HepG2 (cell line): ENCODE data around the gene SLC28A1. TPM values are rescaled to one million over a fixed set of nuclear protein-coding genes. Genes with fewer than 3 reads are reported as not detected.

Experiments
- MIER2 ChIP-seq: IDR thresholded peaks from 2 replicates; pipeline ENCODE4 v1.6.1; 2016; ENCODE audit warnings: missing biosample characterization, missing genetic modification reagents
- POLR2AphosphoS2 ChIP-seq: IDR thresholded peaks from 2 replicates; pipeline ENCODE4 v1.6.1; 2011; ENCODE audit warnings: low read depth, low read length, improper control_type of control experiment
- RARG ChIP-seq: sonication (generic); formaldehyde crosslinking; IDR thresholded peaks from 2 replicates; pipeline ENCODE4 v1.4.0; 2020; ENCODE audit warnings: low read depth, mild to moderate bottlenecking, missing genetic modification reagents
- RBFOX2 ChIP-seq: fragments of 200-400 bp; formaldehyde crosslinking; IDR thresholded peaks from 2 replicates; pipeline ENCODE4 v1.6.1; 2017; ENCODE audit warnings: low read depth, mild to moderate bottlenecking, low read length
- SMAD9 ChIP-seq: sonication (generic); formaldehyde crosslinking; IDR thresholded peaks from 2 replicates; pipeline ENCODE4 v1.5.1; 2020; ENCODE audit warnings: mild to moderate bottlenecking, missing genetic modification reagents
- ZEB1 ChIP-seq: IDR thresholded peaks from 2 replicates; pipeline ENCODE4 v1.6.1; 2012; ENCODE audit warnings: mild to moderate bottlenecking, low read depth, inconsistent platforms; ENCODE audit not compliant: insufficient replicate concordance
- ZNF44 ChIP-seq: sonication (generic); formaldehyde crosslinking; IDR thresholded peaks from 2 replicates; pipeline ENCODE4 v1.5.1; 2020; ENCODE audit warnings: mild to moderate bottlenecking, missing genetic modification reagents
- ZNF672 ChIP-seq: sonication (generic); formaldehyde crosslinking; IDR thresholded peaks from 2 replicates; pipeline ENCODE4 v1.8.1; 2022; ENCODE audit warnings: missing genetic modification reagents
- ZNF841 ChIP-seq: sonication (generic); formaldehyde crosslinking; IDR thresholded peaks from 2 replicates; pipeline ENCODE4 v1.8.1; 2023; ENCODE audit warnings: missing genetic modification reagents, borderline replicate concordance
- polyA plus RNA-seq, 8 experiments: library from polyadenylated mRNA; depleted of rRNA in 3 of 8; stranded (reverse) in 7 of 8; unstranded in 1 of 8; fragments of >200 nt; fragmentation: Illumina TruSeq in 4 of 8; extraction: Trizol in 4 of 8; gene quantifications; 2 replicates each; pipeline versions ENCODE4 v1.2.1 to v1.2.3, GENCODE V29; 2011 to 2016; ENCODE audit warnings: low read depth in 4 of 8, missing spikeins in 1 of 8, mixed read lengths in 1 of 8; ENCODE audit not compliant: insufficient read depth in 1 of 8
- total RNA-seq, 5 experiments: library from RNA; depleted of rRNA; stranded (reverse); fragments of >200 nt; fragmentation: Illumina TruSeq; extraction: Trizol; gene quantifications; 2 replicates each; pipeline ENCODE4 v1.2.3, GENCODE V29; 2016; ENCODE audit warnings: low read depth in 1 of 5
- TF ChIP-seq, protein P1 (sequence below): sonication (generic); formaldehyde crosslinking; conservative IDR thresholded peaks from 2 replicates; pipeline ENCODE4 v1.5.0; 2020; ENCODE audit warnings: missing genetic modification reagents
- TF ChIP-seq, protein P2 (sequence below): sonication (generic); formaldehyde crosslinking; IDR thresholded peaks from 2 replicates; pipeline ENCODE4 v1.4.0; 2020; ENCODE audit warnings: missing genetic modification reagents, borderline replicate concordance
- TF ChIP-seq, protein P3 (sequence below): sonication (generic); formaldehyde crosslinking; IDR thresholded peaks from 2 replicates; pipeline ENCODE4 v1.4.0; 2020; ENCODE audit warnings: mild to moderate bottlenecking, missing genetic modification reagents
- TF ChIP-seq, protein P4 (sequence below), 2 experiments: fragments of 450-650 bp in 1 of 2; sonication (generic) in 1 of 2; formaldehyde crosslinking in 1 of 2; IDR thresholded peaks; 2 replicates each; pipeline versions ENCODE4 v1.6.1 to v1.8.0; 2016 to 2022; ENCODE audit warnings: antibody characterized with exemption in 1 of 2, mild to moderate bottlenecking in 1 of 2, missing genetic modification reagents in 1 of 2

SLC28A1 gene
- total and polyA plus RNA-seq, 2 of the 13 experiments (the other 11 are each of a cell fraction or from before 2014, with no cell fraction given), result 0.31 to 5.8 TPM

DNA sequence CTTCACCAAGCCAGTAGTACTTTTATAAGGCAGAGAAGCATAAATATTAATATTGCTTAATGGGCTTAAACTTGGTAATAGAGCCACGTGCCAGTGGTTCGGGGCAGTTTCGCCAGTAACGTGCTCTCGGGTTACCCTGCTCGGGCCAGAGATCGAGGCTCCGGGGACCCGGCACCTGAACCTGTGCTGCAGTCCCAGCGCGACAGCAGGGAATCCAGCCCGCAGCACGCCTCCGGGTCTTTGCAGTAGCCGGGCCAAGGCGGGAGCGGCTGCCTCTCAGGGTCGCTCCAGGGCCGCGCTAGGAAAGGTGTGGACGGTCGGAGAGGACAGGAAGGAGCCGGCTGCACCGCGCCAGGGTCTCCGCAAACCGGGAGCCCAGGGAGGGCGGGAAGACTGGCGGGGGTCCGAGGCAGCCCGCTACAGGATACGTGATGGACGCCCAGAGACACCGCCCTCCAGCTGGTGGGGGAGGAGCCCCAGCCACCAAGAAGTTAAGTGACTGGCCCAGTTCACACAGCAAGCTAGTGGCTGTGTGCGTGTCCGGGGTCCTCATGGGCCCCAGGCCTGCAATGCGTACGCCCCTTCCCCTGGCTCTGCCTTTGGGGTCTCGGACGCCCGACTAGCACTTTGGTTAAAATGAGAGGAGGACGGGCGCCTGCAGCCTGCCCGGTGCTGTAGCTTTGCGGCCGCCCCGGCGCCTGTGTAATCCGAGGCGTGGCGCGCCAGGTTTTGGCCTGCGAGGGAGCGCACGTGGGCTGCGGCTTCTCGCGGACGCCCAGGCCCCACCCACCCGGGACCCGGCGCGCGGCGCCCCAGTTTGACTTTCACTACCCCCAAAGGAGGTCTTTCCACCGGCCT, 96.0 kb downstream of the SLC28A1 start (continued):
- TF ChIP-seq, protein P1, sequence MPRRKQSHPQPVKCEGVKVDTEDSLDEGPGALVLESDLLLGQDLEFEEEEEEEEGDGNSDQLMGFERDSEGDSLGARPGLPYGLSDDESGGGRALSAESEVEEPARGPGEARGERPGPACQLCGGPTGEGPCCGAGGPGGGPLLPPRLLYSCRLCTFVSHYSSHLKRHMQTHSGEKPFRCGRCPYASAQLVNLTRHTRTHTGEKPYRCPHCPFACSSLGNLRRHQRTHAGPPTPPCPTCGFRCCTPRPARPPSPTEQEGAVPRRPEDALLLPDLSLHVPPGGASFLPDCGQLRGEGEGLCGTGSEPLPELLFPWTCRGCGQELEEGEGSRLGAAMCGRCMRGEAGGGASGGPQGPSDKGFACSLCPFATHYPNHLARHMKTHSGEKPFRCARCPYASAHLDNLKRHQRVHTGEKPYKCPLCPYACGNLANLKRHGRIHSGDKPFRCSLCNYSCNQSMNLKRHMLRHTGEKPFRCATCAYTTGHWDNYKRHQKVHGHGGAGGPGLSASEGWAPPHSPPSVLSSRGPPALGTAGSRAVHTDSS (CRISPR knock-in tag), result no peak
- TF ChIP-seq, protein P2, sequence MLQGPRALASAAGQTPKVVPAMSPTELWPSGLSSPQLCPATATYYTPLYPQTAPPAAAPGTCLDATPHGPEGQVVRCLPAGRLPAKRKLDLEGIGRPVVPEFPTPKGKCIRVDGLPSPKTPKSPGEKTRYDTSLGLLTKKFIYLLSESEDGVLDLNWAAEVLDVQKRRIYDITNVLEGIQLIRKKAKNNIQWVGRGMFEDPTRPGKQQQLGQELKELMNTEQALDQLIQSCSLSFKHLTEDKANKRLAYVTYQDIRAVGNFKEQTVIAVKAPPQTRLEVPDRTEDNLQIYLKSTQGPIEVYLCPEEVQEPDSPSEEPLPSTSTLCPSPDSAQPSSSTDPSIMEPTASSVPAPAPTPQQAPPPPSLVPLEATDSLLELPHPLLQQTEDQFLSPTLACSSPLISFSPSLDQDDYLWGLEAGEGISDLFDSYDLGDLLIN (CRISPR knock-in tag), result peak; percentile 72; the same call in 1 of the 2 replicates
- 0 out of 2 replicates have a peak, but pooled peaks have one; percentile 52 for TF ChIP-seq ZNF672 (CRISPR knock-in tag)
- peak; percentile 48 for TF ChIP-seq RBFOX2
- no peak for TF ChIP-seq POLR2AphosphoS2
- peak; percentile 20 for TF ChIP-seq ZEB1
- TF ChIP-seq, protein P3, sequence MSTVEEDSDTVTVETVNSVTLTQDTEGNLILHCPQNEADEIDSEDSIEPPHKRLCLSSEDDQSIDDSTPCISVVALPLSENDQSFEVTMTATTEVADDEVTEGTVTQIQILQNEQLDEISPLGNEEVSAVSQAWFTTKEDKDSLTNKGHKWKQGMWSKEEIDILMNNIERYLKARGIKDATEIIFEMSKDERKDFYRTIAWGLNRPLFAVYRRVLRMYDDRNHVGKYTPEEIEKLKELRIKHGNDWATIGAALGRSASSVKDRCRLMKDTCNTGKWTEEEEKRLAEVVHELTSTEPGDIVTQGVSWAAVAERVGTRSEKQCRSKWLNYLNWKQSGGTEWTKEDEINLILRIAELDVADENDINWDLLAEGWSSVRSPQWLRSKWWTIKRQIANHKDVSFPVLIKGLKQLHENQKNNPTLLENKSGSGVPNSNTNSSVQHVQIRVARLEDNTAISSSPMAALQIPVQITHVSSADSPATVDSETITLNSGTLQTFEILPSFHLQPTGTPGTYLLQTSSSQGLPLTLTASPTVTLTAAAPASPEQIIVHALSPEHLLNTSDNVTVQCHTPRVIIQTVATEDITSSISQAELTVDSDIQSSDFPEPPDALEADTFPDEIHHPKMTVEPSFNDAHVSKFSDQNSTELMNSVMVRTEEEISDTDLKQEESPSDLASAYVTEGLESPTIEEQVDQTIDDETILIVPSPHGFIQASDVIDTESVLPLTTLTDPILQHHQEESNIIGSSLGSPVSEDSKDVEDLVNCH (CRISPR knock-in tag), result no peak
- TF ChIP-seq ZNF44 (CRISPR knock-in tag), result no peak
- TF ChIP-seq SMAD9 (CRISPR knock-in tag), result no peak
- TF ChIP-seq ZNF841 (CRISPR knock-in tag), result peak; percentile 39; the same call in 1 of the 2 replicates
- TF ChIP-seq RARG, result no peak
- no peak for TF ChIP-seq MIER2 (CRISPR knock-in tag)
- TF ChIP-seq, protein P4, sequence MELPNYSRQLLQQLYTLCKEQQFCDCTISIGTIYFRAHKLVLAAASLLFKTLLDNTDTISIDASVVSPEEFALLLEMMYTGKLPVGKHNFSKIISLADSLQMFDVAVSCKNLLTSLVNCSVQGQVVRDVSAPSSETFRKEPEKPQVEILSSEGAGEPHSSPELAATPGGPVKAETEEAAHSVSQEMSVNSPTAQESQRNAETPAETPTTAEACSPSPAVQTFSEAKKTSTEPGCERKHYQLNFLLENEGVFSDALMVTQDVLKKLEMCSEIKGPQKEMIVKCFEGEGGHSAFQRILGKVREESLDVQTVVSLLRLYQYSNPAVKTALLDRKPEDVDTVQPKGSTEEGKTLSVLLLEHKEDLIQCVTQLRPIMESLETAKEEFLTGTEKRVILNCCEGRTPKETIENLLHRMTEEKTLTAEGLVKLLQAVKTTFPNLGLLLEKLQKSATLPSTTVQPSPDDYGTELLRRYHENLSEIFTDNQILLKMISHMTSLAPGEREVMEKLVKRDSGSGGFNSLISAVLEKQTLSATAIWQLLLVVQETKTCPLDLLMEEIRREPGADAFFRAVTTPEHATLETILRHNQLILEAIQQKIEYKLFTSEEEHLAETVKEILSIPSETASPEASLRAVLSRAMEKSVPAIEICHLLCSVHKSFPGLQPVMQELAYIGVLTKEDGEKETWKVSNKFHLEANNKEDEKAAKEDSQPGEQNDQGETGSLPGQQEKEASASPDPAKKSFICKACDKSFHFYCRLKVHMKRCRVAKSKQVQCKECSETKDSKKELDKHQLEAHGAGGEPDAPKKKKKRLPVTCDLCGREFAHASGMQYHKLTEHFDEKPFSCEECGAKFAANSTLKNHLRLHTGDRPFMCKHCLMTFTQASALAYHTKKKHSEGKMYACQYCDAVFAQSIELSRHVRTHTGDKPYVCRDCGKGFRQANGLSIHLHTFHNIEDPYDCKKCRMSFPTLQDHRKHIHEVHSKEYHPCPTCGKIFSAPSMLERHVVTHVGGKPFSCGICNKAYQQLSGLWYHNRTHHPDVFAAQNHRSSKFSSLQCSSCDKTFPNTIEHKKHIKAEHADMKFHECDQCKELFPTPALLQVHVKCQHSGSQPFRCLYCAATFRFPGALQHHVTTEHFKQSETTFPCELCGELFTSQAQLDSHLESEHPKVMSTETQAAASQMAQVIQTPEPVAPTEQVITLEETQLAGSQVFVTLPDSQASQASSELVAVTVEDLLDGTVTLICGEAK (IDR thresholded peaks at IDR 0.05), result no peak
- TF ChIP-seq, protein P4 (CRISPR knock-in tag; IDR thresholded peaks at IDR 0.05), result peak; percentile 78
